Glutamatergic neuron (in vitro differentiated cells): ENCODE data around the gene ATF4. TPM values are rescaled to one million over a fixed set of nuclear protein-coding genes. Genes with fewer than 3 reads are reported as not detected.

Experiments used
- DNase-seq: peaks from one replicate; pipeline ENCODE4 v3.0.0; 2022
- H3K27ac Mint-ChIP-seq: one replicate; pipeline ENCODE4 v1.8.0; 2020; ENCODE audit warnings: mild to moderate bottlenecking, mixed read lengths, inconsistent platforms; ENCODE audit not compliant: unreplicated experiment
- H3K27me3 Mint-ChIP-seq: one replicate; pipeline ENCODE4 v1.8.0; 2020; ENCODE audit warnings: mild to moderate bottlenecking, moderate library complexity, mixed read lengths, inconsistent platforms; ENCODE audit not compliant: unreplicated experiment
- H3K36me3 Mint-ChIP-seq: one replicate; pipeline ENCODE4 v1.8.0; 2020; ENCODE audit warnings: mild to moderate bottlenecking, mixed read lengths, inconsistent platforms; ENCODE audit not compliant: unreplicated experiment
- H3K4me1 Mint-ChIP-seq: one replicate; pipeline ENCODE4 v1.8.0; 2020; ENCODE audit warnings: mild to moderate bottlenecking, low read depth, mixed read lengths, inconsistent platforms; ENCODE audit not compliant: unreplicated experiment
- H3K4me3 Mint-ChIP-seq: one replicate; pipeline ENCODE4 v1.8.0; 2020; ENCODE audit warnings: mild to moderate bottlenecking, mixed read lengths, inconsistent platforms; ENCODE audit not compliant: unreplicated experiment
- H3K9me3 Mint-ChIP-seq: one replicate; pipeline ENCODE4 v1.8.0; 2020; ENCODE audit warnings: mild to moderate bottlenecking, moderate library complexity, mixed read lengths, inconsistent platforms; ENCODE audit not compliant: unreplicated experiment
- CTCF ChIP-seq: fragments of 200-600 bp; sonication (generic); IDR thresholded peaks from one replicate; pipeline ENCODE4 v1.5.0; 2021; ENCODE audit not compliant: partially characterized antibody, unreplicated experiment
- total RNA-seq: library from RNA; stranded (reverse); fragmentation: NEBNext Ultra II Directional; extraction: Animal tissue kit (Norgen Biotek cat#: 25700); gene quantifications from one replicate; pipeline ENCODE4 v1.2.1, GENCODE V29; 2021; ENCODE audit not compliant: unreplicated experiment

Gene ATF4
- total RNA-seq, 1 donor from 2014 or later: 509 TPM

GRCh38 chr22:39478441-39478850, 41.9 kb upstream of the ATF4 start:
- Mint-ChIP-seq H3K36me3 (no peaks in the 10 kb centered on the region), H3K4me3 (no peak overlapping the region), H3K9me3 (peaks cover 2% of the 10 kb centered on the region), H3K4me1 (peaks cover 19% of the 10 kb centered on the region), H3K27me3 (peaks cover 5% of the 10 kb centered on the region), H3K27ac (no peak overlapping the region)
- no peak for TF ChIP-seq CTCF
- no peak for DNase-seq

- Mint-ChIP-seq H3K27me3 (peaks cover 5% of the 10 kb centered on the region), H3K4me3 (no peak overlapping the region), H3K27ac (no peak overlapping the region), H3K9me3 (peaks cover 2% of the 10 kb centered on the region), H3K4me1 (peaks cover 19% of the 10 kb centered on the region), H3K36me3 (no peaks in the 10 kb centered on the region)
- no peak for DNase-seq
- TF ChIP-seq CTCF: no peak
Observed at GRCh38 chr22:39479254-39479653, 41.1 kb upstream of the ATF4 start.

- peaks cover 14% of the 10 kb centered on the region for H3K4me1 Mint-ChIP-seq
- H3K36me3 Mint-ChIP-seq: no peaks in the 10 kb centered on the region
- no peak overlapping the region for H3K27ac Mint-ChIP-seq
- H3K27me3 Mint-ChIP-seq: peaks cover 5% of the 10 kb centered on the region
- TF ChIP-seq CTCF: no peak
- DNase-seq: no peak
- peaks cover 2% of the 10 kb centered on the region for H3K9me3 Mint-ChIP-seq
- H3K4me3 Mint-ChIP-seq: no peak overlapping the region
Observed at GRCh38 chr22:39480557-39480956, 39.8 kb upstream of the ATF4 start.

GRCh38 chr22:39481054-39481453, 39.3 kb upstream of the ATF4 start:
- Mint-ChIP-seq H3K9me3 (peaks cover 2% of the 10 kb centered on the region), H3K27ac (no peak overlapping the region), H3K36me3 (no peaks in the 10 kb centered on the region), H3K4me3 (peak overlapping the region; percentile 17), H3K27me3 (peaks cover 5% of the 10 kb centered on the region), H3K4me1 (peaks cover 10% of the 10 kb centered on the region)
- TF ChIP-seq CTCF: no peak
- no peak for DNase-seq

DNA sequence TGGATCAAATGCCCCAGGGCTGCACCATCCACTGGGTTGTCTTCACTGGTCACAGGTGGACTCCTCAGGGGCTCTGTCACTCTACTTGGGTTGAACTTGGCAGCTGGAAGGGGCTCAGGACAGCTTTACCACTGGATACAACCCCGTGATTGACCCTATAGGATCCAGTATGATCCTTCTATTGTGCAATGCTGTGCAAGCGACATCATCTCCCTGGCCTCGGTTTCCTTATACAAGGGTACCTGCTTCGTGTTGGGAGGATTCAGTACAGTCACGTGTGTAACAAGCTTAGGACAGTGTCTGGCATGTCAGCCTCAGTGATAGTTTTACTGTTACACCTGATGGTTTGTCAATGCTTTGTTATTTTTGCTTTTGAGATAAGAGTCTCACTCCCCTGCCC, 38.8 kb upstream of the ATF4 start:
- Mint-ChIP-seq H3K4me1 (peaks cover 4% of the 10 kb centered on the region), H3K27ac (no peak overlapping the region), H3K36me3 (no peaks in the 10 kb centered on the region), H3K4me3 (no peak overlapping the region), H3K27me3 (peaks cover 5% of the 10 kb centered on the region), H3K9me3 (peaks cover 2% of the 10 kb centered on the region)
- TF ChIP-seq CTCF: no peak
- no peak for DNase-seq
